GM13977 (cell line): ENCODE results near the gene PTPRM.

Experiments
- DNase-seq: peaks from one replicate; pipeline ENCODE4 v3.0.0; 2012; ENCODE audit warnings: low spot score
- in situ Hi-C: fragments of 300-500 bp; cut with MboI; formaldehyde crosslinking; loops from one replicate; pipeline ENCODE4 v1.12.0; 2022; ENCODE audit warnings: low sequenced_read_pairs, low pct_unique_long_range_greater_than_20kb, mixed read lengths, inconsistent platforms; ENCODE audit not compliant: unreplicated experiment
- TF ChIP-seq, protein P1 (sequence below): IDR thresholded peaks from 2 replicates; pipeline ENCODE4 v1.5.1; 2012; ENCODE audit warnings: mild to moderate bottlenecking, control low read depth; ENCODE audit not compliant: insufficient read depth; ENCODE audit errors: extremely low read depth, missing control alignments

The PTPRM gene

GRCh38 chr18:8081872-8082553 is 514.9 kb downstream of the PTPRM start:
- TF ChIP-seq, protein P1, sequence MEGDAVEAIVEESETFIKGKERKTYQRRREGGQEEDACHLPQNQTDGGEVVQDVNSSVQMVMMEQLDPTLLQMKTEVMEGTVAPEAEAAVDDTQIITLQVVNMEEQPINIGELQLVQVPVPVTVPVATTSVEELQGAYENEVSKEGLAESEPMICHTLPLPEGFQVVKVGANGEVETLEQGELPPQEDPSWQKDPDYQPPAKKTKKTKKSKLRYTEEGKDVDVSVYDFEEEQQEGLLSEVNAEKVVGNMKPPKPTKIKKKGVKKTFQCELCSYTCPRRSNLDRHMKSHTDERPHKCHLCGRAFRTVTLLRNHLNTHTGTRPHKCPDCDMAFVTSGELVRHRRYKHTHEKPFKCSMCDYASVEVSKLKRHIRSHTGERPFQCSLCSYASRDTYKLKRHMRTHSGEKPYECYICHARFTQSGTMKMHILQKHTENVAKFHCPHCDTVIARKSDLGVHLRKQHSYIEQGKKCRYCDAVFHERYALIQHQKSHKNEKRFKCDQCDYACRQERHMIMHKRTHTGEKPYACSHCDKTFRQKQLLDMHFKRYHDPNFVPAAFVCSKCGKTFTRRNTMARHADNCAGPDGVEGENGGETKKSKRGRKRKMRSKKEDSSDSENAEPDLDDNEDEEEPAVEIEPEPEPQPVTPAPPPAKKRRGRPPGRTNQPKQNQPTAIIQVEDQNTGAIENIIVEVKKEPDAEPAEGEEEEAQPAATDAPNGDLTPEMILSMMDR, result no peak
- DNase-seq, result no peak
- in situ Hi-C loops, result no loop called here

DNA sequence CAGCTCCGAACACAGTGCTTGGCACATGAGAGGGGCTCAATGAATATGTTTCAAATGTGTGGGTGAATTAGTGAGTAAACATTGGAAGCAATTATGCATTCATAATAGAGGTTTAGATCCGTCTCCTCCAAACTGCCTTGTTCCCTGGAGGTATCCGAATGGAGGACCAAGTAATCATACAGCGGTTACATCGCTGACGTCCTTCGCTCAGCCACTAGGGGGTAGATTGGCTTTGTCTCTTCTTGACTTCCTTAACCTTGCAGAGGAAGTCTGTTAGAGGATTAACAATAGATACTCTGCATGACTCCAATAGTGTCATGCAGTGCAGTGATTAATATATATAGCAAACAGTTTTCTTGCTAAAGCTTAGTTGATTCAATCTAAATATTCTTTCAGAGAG is 517.0 kb downstream of the PTPRM start:
- TF ChIP-seq, protein P1, result no peak
- no peak for DNase-seq
- in situ Hi-C loops, result no loop called here

GRCh38 chr18:8088626-8089025 is 521.5 kb downstream of the PTPRM start:
- in situ Hi-C loops, result no loop called here
- TF ChIP-seq, protein P1, result no peak
- DNase-seq, result no peak

- in situ Hi-C loops, result no loop called here
- TF ChIP-seq, protein P1, result no peak
- no peak for DNase-seq
Measured at GRCh38 chr18:8091035-8091434, 523.9 kb downstream of the PTPRM start.

DNA sequence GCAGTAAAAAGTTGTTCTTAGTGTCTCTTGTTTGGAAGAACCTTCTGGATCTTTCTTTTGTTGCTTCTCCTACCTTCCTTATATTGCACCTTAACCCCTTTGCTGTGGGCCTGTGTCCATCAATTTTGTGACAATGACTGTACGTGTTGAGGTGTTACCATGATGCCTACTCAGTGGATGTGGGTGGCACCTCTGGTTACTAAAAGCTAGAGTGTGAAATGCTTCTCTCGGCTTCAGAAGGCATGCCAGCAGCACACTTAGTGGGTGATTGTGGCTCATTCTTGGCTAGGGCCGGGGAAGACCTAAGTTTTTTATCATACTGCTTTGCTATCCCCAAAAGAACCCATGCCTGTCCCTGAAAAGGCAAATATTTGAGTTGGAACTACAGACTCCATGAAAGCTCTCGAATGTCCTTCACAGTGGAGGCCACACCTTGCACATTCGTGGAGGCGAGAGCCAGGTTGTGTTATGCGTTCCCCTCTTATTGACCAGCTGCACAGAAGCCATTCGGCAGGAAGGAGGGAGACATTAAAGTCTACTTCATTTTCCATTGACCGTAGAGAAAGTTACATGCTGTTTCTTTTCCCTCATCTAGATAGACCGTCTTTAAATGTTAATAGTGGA is 528.9 kb downstream of the PTPRM start:
- no peak for DNase-seq
- in situ Hi-C loops, result no loop called here
- TF ChIP-seq, protein P1, result no peak

GRCh38 chr18:8097399-8097798 is 530.3 kb downstream of the PTPRM start:
- TF ChIP-seq, protein P1, result no peak
- in situ Hi-C loops, result no loop called here
- no peak for DNase-seq
